Limb (tissue), 2 donors: ENCODE data around the gene PTPN14.

ENCODE experiments used
- DNase-seq, 2 donors: peaks; one replicate each; pipeline ENCODE4 v3.0.0-alpha.2; 2016; ENCODE audit errors: extremely low spot score in 2 of 2

The PTPN14 gene

GRCh38 chr1:214568328-214568727 lies 16.9 kb upstream of the PTPN14 start:
- no peak for DNase-seq

- no peak for DNase-seq
These were observed 16.1 kb upstream of the PTPN14 start for GRCh38 chr1:214567481-214567980.

- no peak for DNase-seq
These were observed 15.0 kb upstream of the PTPN14 start for GRCh38 chr1:214566158-214567104.

- no peak for DNase-seq
These were observed 13.9 kb upstream of the PTPN14 start for GRCh38 chr1:214565310-214565709.

GRCh38 chr1:214563881-214564280 lies 12.5 kb upstream of the PTPN14 start:
- DNase-seq = no peak

GRCh38 chr1:214557952-214558735 lies 6.7 kb upstream of the PTPN14 start:
- DNase-seq = no peak

GRCh38 chr1:214553142-214553710 lies 1.8 kb upstream of the PTPN14 start:
- DNase-seq = no peak

GRCh38 chr1:214552174-214552608 lies 789 bp upstream of the PTPN14 start:
- DNase-seq = peak; percentile 78 to 87

- peak in 1 of 2 donors; percentile 77 for DNase-seq
These were observed 456 bp downstream of the PTPN14 start for GRCh38 chr1:214550857-214551435.

- DNase-seq = peak in 1 of 2 donors; percentile 42
These were observed 1.2 kb downstream of the PTPN14 start for GRCh38 chr1:214550013-214550856.

- no peak for DNase-seq
These were observed 1.8 kb downstream of the PTPN14 start for GRCh38 chr1:214549604-214550003.

GRCh38 chr1:214548988-214549387 lies 2.4 kb downstream of the PTPN14 start:
- no peak for DNase-seq

GRCh38 chr1:214548271-214548670 lies 3.1 kb downstream of the PTPN14 start:
- no peak for DNase-seq

- DNase-seq = no peak
These were observed 3.7 kb downstream of the PTPN14 start for GRCh38 chr1:214547747-214548146.

GRCh38 chr1:214546886-214547641 lies 4.3 kb downstream of the PTPN14 start:
- no peak for DNase-seq

- DNase-seq = no peak
These were observed 5.3 kb downstream of the PTPN14 start for GRCh38 chr1:214546084-214546483.

- no peak for DNase-seq
These were observed 6.1 kb downstream of the PTPN14 start for GRCh38 chr1:214545293-214545692.

GRCh38 chr1:214544791-214545190 lies 6.6 kb downstream of the PTPN14 start:
- no peak for DNase-seq

- no peak for DNase-seq
These were observed 8.9 kb downstream of the PTPN14 start for GRCh38 chr1:214542275-214543199.
